Type B pancreatic cell (in vitro differentiated cells): ENCODE data around the gene OPALIN. TPM values are rescaled to one million over a fixed set of nuclear protein-coding genes. Genes with fewer than 3 reads are reported as not detected.

Experiments
- DNase-seq: peaks from one replicate; pipeline ENCODE4 v3.0.0; 2021; ENCODE audit warnings: mixed read lengths; ENCODE audit not compliant: unreplicated experiment; ENCODE audit errors: extremely low spot score
- H3K27ac Mint-ChIP-seq: 2 replicates; pipeline ENCODE4 v1.8.0; 2021; ENCODE audit warnings: mild to moderate bottlenecking, mixed read lengths
- H3K27me3 Mint-ChIP-seq: 2 replicates; pipeline ENCODE4 v1.8.0; 2021; ENCODE audit warnings: mixed read lengths
- H3K36me3 Mint-ChIP-seq: 2 replicates; pipeline ENCODE4 v1.8.0; 2021; ENCODE audit warnings: mixed read lengths
- H3K4me1 Mint-ChIP-seq: one replicate; pipeline ENCODE4 v1.8.0; 2021; ENCODE audit warnings: mixed read lengths; ENCODE audit not compliant: unreplicated experiment
- H3K4me3 Mint-ChIP-seq: 2 replicates; pipeline ENCODE4 v1.8.0; 2021; ENCODE audit warnings: mild to moderate bottlenecking, mixed read lengths
- H3K9me3 Mint-ChIP-seq: 2 replicates; pipeline ENCODE4 v1.8.0; 2021; ENCODE audit warnings: mixed read lengths
- CTCF ChIP-seq: fragments of 200-600 bp; sonication (generic); conservative IDR thresholded peaks from 2 replicates; pipeline ENCODE4 v1.5.0; 2021; ENCODE audit warnings: antibody characterized with exemption, mild to moderate bottlenecking
- total RNA-seq: library from RNA; stranded (reverse); gene quantifications from 2 replicates; pipeline ENCODE4 v1.2.1, GENCODE V29; 2021; ENCODE audit warnings: low replicate concordance

The OPALIN gene
- total RNA-seq, 1 donor from 2014 or later = not detected

GRCh38 chr10:96342402-96342801 is 16.4 kb downstream of the OPALIN start:
- TF ChIP-seq CTCF = no peak
- Mint-ChIP-seq H3K4me3 (no peak overlapping the region), H3K27ac (no peak overlapping the region), H3K27me3 (peaks cover 14% of the 10 kb centered on the region), H3K36me3 (no peaks in the 10 kb centered on the region), H3K9me3 (peaks cover 11% of the 10 kb centered on the region), H3K4me1 (no peaks in the 10 kb centered on the region)
- DNase-seq = no peak

- Mint-ChIP-seq H3K4me3 (no peak overlapping the region), H3K9me3 (peaks cover 11% of the 10 kb centered on the region), H3K27me3 (peaks cover 14% of the 10 kb centered on the region), H3K4me1 (no peaks in the 10 kb centered on the region), H3K36me3 (no peaks in the 10 kb centered on the region), H3K27ac (no peak overlapping the region)
- TF ChIP-seq CTCF = no peak
- DNase-seq = no peak
These were observed 17.3 kb downstream of the OPALIN start for GRCh38 chr10:96341219-96342182.

- Mint-ChIP-seq H3K4me3 (no peak overlapping the region), H3K36me3 (no peaks in the 10 kb centered on the region), H3K27ac (no peak overlapping the region), H3K27me3 (peaks cover 11% of the 10 kb centered on the region), H3K9me3 (no peaks in the 10 kb centered on the region), H3K4me1 (no peaks in the 10 kb centered on the region)
- no peak for DNase-seq
- peak; percentile 87 for TF ChIP-seq CTCF
These were observed 18.6 kb downstream of the OPALIN start for GRCh38 chr10:96339956-96340904.

GRCh38 chr10:96339383-96339782 is 19.4 kb downstream of the OPALIN start:
- Mint-ChIP-seq H3K4me1 (no peaks in the 10 kb centered on the region), H3K27me3 (peaks cover 8% of the 10 kb centered on the region), H3K27ac (no peak overlapping the region), H3K4me3 (no peak overlapping the region), H3K9me3 (no peaks in the 10 kb centered on the region), H3K36me3 (no peaks in the 10 kb centered on the region)
- no peak for TF ChIP-seq CTCF
- no peak for DNase-seq

GRCh38 chr10:96338279-96338925 is 20.4 kb downstream of the OPALIN start:
- no peak for DNase-seq
- no peak for TF ChIP-seq CTCF
- Mint-ChIP-seq H3K4me3 (no peak overlapping the region), H3K4me1 (no peaks in the 10 kb centered on the region), H3K36me3 (no peaks in the 10 kb centered on the region), H3K9me3 (no peaks in the 10 kb centered on the region), H3K27me3 (peaks cover 12% of the 10 kb centered on the region), H3K27ac (no peak overlapping the region)
